GM23338 (cell line): Measurements from ENCODE around the gene COL4A3.

Experiments used
- EZH2phosphoT487 ChIP-seq: fragments of 200-600 bp; sonication (generic); IDR thresholded peaks from one replicate; pipeline ENCODE4 v1.8.1; 2018; ENCODE audit warnings: antibody characterized with exemption; ENCODE audit not compliant: unreplicated experiment
- JUNB ChIP-seq: IDR thresholded peaks from one replicate; pipeline ENCODE4 v1.6.1; 2016; ENCODE audit warnings: antibody characterized with exemption; ENCODE audit not compliant: unreplicated experiment
- POLR2AphosphoS5 ChIP-seq: IDR thresholded peaks from 2 replicates; pipeline ENCODE4 v1.6.1; 2016; ENCODE audit warnings: antibody characterized with exemption, low read depth
- STAT1 ChIP-seq: IDR thresholded peaks from one replicate; pipeline ENCODE4 v1.6.1; 2016; ENCODE audit warnings: antibody characterized with exemption; ENCODE audit not compliant: unreplicated experiment
- TF ChIP-seq, protein P1 (sequence below), 2 experiments: fragments of 200-600 bp in 1 of 2; sonication (generic) in 1 of 2; conservative IDR thresholded peaks; 2 replicates each; pipeline versions ENCODE4 v1.5.1 to v1.6.1; 2016 to 2017; ENCODE audit warnings: antibody characterized with exemption in 2 of 2, low read depth in 2 of 2, mild to moderate bottlenecking in 2 of 2, moderate library complexity in 1 of 2
- TF ChIP-seq, protein P2 (sequence below): IDR thresholded peaks from one replicate; pipeline ENCODE4 v1.6.1; 2018; ENCODE audit warnings: antibody characterized with exemption; ENCODE audit not compliant: unreplicated experiment

DNA sequence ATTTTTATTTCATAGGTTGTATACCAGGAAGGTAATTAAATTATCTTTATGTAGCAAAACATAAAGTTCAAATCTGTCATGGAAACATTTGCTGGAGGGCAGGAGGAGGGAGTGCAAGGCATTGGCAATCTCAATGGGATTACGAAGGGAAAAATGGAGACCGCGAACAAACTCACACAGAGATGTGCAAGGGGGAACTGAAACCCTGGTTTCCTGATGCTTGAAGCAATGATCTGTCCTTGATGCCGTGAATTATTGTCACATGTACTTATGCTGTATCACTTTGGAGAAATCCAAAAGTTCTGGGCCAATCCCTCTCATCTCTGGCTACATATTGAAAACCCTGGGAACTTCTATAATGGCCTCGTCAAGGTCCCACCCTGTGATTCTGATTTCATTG lies 95.6 kb downstream of the COL4A3 start:
- TF ChIP-seq JUNB = no peak
- TF ChIP-seq, protein P1, sequence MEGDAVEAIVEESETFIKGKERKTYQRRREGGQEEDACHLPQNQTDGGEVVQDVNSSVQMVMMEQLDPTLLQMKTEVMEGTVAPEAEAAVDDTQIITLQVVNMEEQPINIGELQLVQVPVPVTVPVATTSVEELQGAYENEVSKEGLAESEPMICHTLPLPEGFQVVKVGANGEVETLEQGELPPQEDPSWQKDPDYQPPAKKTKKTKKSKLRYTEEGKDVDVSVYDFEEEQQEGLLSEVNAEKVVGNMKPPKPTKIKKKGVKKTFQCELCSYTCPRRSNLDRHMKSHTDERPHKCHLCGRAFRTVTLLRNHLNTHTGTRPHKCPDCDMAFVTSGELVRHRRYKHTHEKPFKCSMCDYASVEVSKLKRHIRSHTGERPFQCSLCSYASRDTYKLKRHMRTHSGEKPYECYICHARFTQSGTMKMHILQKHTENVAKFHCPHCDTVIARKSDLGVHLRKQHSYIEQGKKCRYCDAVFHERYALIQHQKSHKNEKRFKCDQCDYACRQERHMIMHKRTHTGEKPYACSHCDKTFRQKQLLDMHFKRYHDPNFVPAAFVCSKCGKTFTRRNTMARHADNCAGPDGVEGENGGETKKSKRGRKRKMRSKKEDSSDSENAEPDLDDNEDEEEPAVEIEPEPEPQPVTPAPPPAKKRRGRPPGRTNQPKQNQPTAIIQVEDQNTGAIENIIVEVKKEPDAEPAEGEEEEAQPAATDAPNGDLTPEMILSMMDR (conservative IDR thresholded peaks at IDR 0.05; ENCODE audit: low read depth in 2 of 2) = no peak
- TF ChIP-seq, protein P2, sequence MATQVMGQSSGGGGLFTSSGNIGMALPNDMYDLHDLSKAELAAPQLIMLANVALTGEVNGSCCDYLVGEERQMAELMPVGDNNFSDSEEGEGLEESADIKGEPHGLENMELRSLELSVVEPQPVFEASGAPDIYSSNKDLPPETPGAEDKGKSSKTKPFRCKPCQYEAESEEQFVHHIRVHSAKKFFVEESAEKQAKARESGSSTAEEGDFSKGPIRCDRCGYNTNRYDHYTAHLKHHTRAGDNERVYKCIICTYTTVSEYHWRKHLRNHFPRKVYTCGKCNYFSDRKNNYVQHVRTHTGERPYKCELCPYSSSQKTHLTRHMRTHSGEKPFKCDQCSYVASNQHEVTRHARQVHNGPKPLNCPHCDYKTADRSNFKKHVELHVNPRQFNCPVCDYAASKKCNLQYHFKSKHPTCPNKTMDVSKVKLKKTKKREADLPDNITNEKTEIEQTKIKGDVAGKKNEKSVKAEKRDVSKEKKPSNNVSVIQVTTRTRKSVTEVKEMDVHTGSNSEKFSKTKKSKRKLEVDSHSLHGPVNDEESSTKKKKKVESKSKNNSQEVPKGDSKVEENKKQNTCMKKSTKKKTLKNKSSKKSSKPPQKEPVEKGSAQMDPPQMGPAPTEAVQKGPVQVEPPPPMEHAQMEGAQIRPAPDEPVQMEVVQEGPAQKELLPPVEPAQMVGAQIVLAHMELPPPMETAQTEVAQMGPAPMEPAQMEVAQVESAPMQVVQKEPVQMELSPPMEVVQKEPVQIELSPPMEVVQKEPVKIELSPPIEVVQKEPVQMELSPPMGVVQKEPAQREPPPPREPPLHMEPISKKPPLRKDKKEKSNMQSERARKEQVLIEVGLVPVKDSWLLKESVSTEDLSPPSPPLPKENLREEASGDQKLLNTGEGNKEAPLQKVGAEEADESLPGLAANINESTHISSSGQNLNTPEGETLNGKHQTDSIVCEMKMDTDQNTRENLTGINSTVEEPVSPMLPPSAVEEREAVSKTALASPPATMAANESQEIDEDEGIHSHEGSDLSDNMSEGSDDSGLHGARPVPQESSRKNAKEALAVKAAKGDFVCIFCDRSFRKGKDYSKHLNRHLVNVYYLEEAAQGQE = no peak
- TF ChIP-seq POLR2AphosphoS5 = no peak
- TF ChIP-seq STAT1 = no peak
- no peak for TF ChIP-seq EZH2phosphoT487
